ENCODE measurements around the gene GBP3.
"Not testable (repeated sequence)": the region's sequence is repeated elsewhere in the genome, so short reads cannot be mapped to it uniquely, and the experiment has no call there.

Gene GBP3

GRCh38 chr1:89022167-89022959 lies at the start of gene GBP3:
Gene GBP3 (minus strand): TSS chr1:89022866. CDS start chr1:89020721, 2,145 bp downstream.
- peaks cover 52% of the 10 kb centered on the region for H3K4me1 Mint-ChIP-seq (ENCODE audit: low read depth)
- no peaks in the 10 kb centered on the region for H3K27me3 Mint-ChIP-seq
- peak within 1 kb of the TSS; percentile 95 for H3K27ac Mint-ChIP-seq
- H3K4me3 Mint-ChIP-seq = peak within 1 kb of the TSS; percentile 93
- H3K36me3 Mint-ChIP-seq = peaks cover 29% of the 10 kb centered on the region
- H3K9me3 Mint-ChIP-seq (ENCODE audit: low read depth) = peaks cover 11% of the 10 kb centered on the region

- Mint-ChIP-seq H3K27ac (peak overlapping the region; percentile 96), H3K9me3 (ENCODE audit: low read depth) (peaks cover 10% of the 10 kb centered on the region), H3K4me3 (peak overlapping the region; percentile 81), H3K4me1 (ENCODE audit: low read depth) (peaks cover 31% of the 10 kb centered on the region), H3K36me3 (peaks cover 21% of the 10 kb centered on the region), H3K27me3 (no peaks in the 10 kb centered on the region)
Observed at GRCh38 chr1:89070509-89070908, 47.8 kb upstream of the GBP3 start.

- Mint-ChIP-seq H3K4me1 (ENCODE audit: low read depth) (peaks cover 37% of the 10 kb centered on the region), H3K27ac (peak overlapping the region; percentile 96), H3K4me3 (peak overlapping the region; percentile 81), H3K36me3 (peaks cover 21% of the 10 kb centered on the region), H3K9me3 (ENCODE audit: low read depth) (peaks cover 8% of the 10 kb centered on the region), H3K27me3 (no peaks in the 10 kb centered on the region)
Observed at GRCh38 chr1:89069951-89070350, 47.3 kb upstream of the GBP3 start.

GRCh38 chr1:89068291-89068690 lies 45.6 kb upstream of the GBP3 start:
- H3K4me1 Mint-ChIP-seq (ENCODE audit: low read depth) = peaks cover 49% of the 10 kb centered on the region
- H3K36me3 Mint-ChIP-seq = peaks cover 10% of the 10 kb centered on the region
- H3K27ac Mint-ChIP-seq = peak overlapping the region; percentile 64
- H3K4me3 Mint-ChIP-seq = peak overlapping the region; percentile 2
- H3K27me3 Mint-ChIP-seq = no peaks in the 10 kb centered on the region
- no peaks in the 10 kb centered on the region for H3K9me3 Mint-ChIP-seq (ENCODE audit: low read depth)

GRCh38 chr1:89065079-89065868 lies 42.6 kb upstream of the GBP3 start, which contains the start of gene GBP1:
Gene GBP1 (minus strand): TSS chr1:89065208. CDS start chr1:89063234, 1,974 bp downstream.
- Mint-ChIP-seq H3K27ac (peak within 1 kb of the TSS; percentile 95), H3K4me3 (peak within 1 kb of the TSS; percentile 94), H3K4me1 (ENCODE audit: low read depth) (peaks cover 71% of the 10 kb centered on the region), H3K36me3 (peaks cover 24% of the 10 kb centered on the region), H3K9me3 (ENCODE audit: low read depth) (no peaks in the 10 kb centered on the region), H3K27me3 (no peaks in the 10 kb centered on the region)

GRCh38 chr1:89064632-89065031 lies 42.0 kb upstream of the GBP3 start:
- Mint-ChIP-seq H3K4me3 (peak overlapping the region; percentile 94), H3K36me3 (peaks cover 24% of the 10 kb centered on the region), H3K27ac (peak overlapping the region; percentile 95), H3K9me3 (ENCODE audit: low read depth) (no peaks in the 10 kb centered on the region), H3K4me1 (ENCODE audit: low read depth) (peaks cover 68% of the 10 kb centered on the region), H3K27me3 (no peaks in the 10 kb centered on the region)

- Mint-ChIP-seq H3K27me3 (no peaks in the 10 kb centered on the region), H3K4me1 (ENCODE audit: low read depth) (peaks cover 62% of the 10 kb centered on the region), H3K9me3 (ENCODE audit: low read depth) (no peaks in the 10 kb centered on the region), H3K36me3 (peaks cover 30% of the 10 kb centered on the region), H3K27ac (peak overlapping the region; percentile 95), H3K4me3 (peak overlapping the region; percentile 94)
Observed at GRCh38 chr1:89063094-89063493, 40.4 kb upstream of the GBP3 start.

GRCh38 chr1:89060091-89060490 lies 37.4 kb upstream of the GBP3 start:
- H3K36me3 Mint-ChIP-seq = peaks cover 35% of the 10 kb centered on the region
- H3K27ac Mint-ChIP-seq = peak overlapping the region; percentile 28
- peak overlapping the region; percentile 85 for H3K4me3 Mint-ChIP-seq
- no peaks in the 10 kb centered on the region for H3K27me3 Mint-ChIP-seq
- no peaks in the 10 kb centered on the region for H3K9me3 Mint-ChIP-seq (ENCODE audit: low read depth)
- H3K4me1 Mint-ChIP-seq (ENCODE audit: low read depth) = peaks cover 60% of the 10 kb centered on the region

GRCh38 chr1:89051955-89052312 lies 29.3 kb upstream of the GBP3 start:
- peaks cover 25% of the 10 kb centered on the region for H3K36me3 Mint-ChIP-seq
- peaks cover 15% of the 10 kb centered on the region for H3K4me1 Mint-ChIP-seq (ENCODE audit: low read depth)
- H3K9me3 Mint-ChIP-seq (ENCODE audit: low read depth) = no peaks in the 10 kb centered on the region
- H3K27ac Mint-ChIP-seq = no peak overlapping the region
- H3K4me3 Mint-ChIP-seq = no peak overlapping the region
- H3K27me3 Mint-ChIP-seq = no peaks in the 10 kb centered on the region

GRCh38 chr1:89051300-89051954 lies 28.8 kb upstream of the GBP3 start:
- H3K9me3 Mint-ChIP-seq (ENCODE audit: low read depth) = no peaks in the 10 kb centered on the region
- H3K4me1 Mint-ChIP-seq (ENCODE audit: low read depth) = peaks cover 15% of the 10 kb centered on the region
- H3K27ac Mint-ChIP-seq = no peak overlapping the region
- no peak overlapping the region for H3K4me3 Mint-ChIP-seq
- H3K36me3 Mint-ChIP-seq = peaks cover 24% of the 10 kb centered on the region
- no peaks in the 10 kb centered on the region for H3K27me3 Mint-ChIP-seq

- Mint-ChIP-seq H3K4me3 (no peak overlapping the region), H3K27ac (no peak overlapping the region), H3K4me1 (ENCODE audit: low read depth) (peaks cover 13% of the 10 kb centered on the region), H3K27me3 (no peaks in the 10 kb centered on the region), H3K36me3 (peaks cover 21% of the 10 kb centered on the region), H3K9me3 (ENCODE audit: low read depth) (no peaks in the 10 kb centered on the region)
Observed at GRCh38 chr1:89050649-89051033, 28.0 kb upstream of the GBP3 start.

GRCh38 chr1:89049901-89050648 lies 27.4 kb upstream of the GBP3 start:
- not testable (repeated sequence) for H3K4me3 Mint-ChIP-seq; H3K27me3 Mint-ChIP-seq; H3K4me1 Mint-ChIP-seq (ENCODE audit: low read depth); H3K9me3 Mint-ChIP-seq (ENCODE audit: low read depth)
- Mint-ChIP-seq H3K27ac (peak overlapping the region; percentile 30), H3K36me3 (peaks cover 21% of the 10 kb centered on the region)

- H3K4me3 Mint-ChIP-seq; H3K27me3 Mint-ChIP-seq; H3K27ac Mint-ChIP-seq; H3K9me3 Mint-ChIP-seq (ENCODE audit: low read depth): not testable (repeated sequence)
- Mint-ChIP-seq H3K36me3 (peaks cover 24% of the 10 kb centered on the region), H3K4me1 (ENCODE audit: low read depth) (peaks cover 12% of the 10 kb centered on the region)
Observed at GRCh38 chr1:89049187-89049586, 26.5 kb upstream of the GBP3 start.

GRCh38 chr1:89047734-89048133 lies 25.1 kb upstream of the GBP3 start:
- Mint-ChIP-seq H3K4me1 (ENCODE audit: low read depth) (peaks cover 12% of the 10 kb centered on the region), H3K36me3 (peaks cover 27% of the 10 kb centered on the region), H3K4me3 (no peak overlapping the region), H3K9me3 (ENCODE audit: low read depth) (no peaks in the 10 kb centered on the region), H3K27ac (peak overlapping the region; percentile 64), H3K27me3 (no peaks in the 10 kb centered on the region)

Data from activated naive CD8-positive, alpha-beta T cell (primary cell).